C4-2B (cell line): ENCODE data around the gene BRD1.

Experiments used
- CTCF ChIP-seq: fragments of 450-650 bp; conservative IDR thresholded peaks from 2 replicates; pipeline ENCODE4 v1.5.1; 2017; ENCODE audit warnings: mild to moderate bottlenecking
- ZFX ChIP-seq: fragments of 450-650 bp; IDR thresholded peaks from 2 replicates; pipeline ENCODE4 v1.6.1; 2017

GRCh38 chr22:49858827-49859226 lies 31.2 kb upstream of the BRD1 start:
- TF ChIP-seq CTCF, result no peak
- no peak for TF ChIP-seq ZFX
